HG03378 (cell line): Measurements from ENCODE around the gene LTBP1.
A peak's percentile ranks its signal among the peaks of the same experiment; 100 is the strongest.
"Not testable (repeated sequence)": the region's sequence is repeated elsewhere in the genome, so short reads cannot be mapped to it uniquely, and the experiment has no call there.

Source experiments
- ATAC-seq: cut with Tn5 transposase; IDR thresholded peaks from one replicate; pipeline ENCODE4 v1.9.1; 2021; ENCODE audit warnings: mild to moderate bottlenecking, moderate library complexity; ENCODE audit not compliant: unreplicated experiment

The LTBP1 gene

DNA sequence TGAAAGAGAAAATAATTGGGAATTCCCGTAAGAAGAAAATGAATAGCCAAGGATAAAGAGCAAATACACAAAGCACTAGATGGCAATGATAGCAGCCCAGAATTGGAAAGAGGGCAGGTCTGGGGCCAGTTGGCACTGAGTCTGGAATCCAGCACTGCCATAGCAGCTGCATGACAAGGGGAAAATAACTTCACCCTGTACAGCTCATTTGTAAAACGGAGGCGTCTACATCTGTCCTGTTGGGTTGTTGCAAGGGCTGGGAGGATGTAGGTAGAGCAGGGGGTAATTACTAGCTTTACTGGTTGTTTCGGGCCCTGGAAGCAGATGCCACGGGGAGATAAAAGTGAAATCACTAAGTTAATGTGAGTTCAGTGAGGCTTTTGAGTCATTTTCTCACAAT lies 419.7 kb downstream of the LTBP1 start:
- ATAC-seq, result no peak

DNA sequence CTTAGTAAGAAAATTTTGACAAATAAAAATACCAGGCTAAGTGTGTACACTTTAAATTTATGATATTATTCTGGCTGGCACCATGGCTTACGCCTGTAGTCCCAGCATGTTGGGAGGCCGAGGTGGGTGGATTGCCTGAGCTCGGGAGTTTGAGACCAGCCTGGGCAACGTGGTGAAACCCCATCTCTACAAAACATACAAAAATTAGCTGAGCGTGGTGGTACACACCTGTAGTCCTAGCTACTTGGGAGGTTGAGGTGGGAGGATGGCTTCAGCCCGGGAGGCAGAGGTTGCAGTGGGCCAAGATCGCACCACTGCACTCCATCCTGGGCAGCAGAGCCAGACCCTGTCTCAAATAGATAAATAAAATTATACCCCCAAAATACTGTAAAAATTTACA lies 421.8 kb downstream of the LTBP1 start:
- not testable (repeated sequence) for ATAC-seq

DNA sequence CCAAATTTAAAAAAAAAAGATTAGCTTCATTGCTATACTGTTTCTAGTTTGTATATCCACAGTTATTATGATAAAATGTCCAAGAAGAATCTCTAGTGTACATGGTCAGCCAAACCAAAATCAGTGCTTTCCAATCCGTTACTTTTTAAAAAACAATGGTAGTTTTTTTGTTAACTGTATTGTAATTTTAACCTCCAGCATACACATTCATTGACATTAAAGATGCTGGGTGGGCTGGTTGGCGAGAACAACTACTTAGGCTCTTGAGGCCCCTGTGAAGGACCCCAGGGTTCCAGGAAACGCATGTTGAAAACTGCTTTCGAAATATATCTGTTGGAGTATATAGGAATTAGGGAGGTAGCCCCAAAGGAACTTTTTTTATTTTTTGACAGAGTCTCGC lies 422.4 kb downstream of the LTBP1 start:
- ATAC-seq, result no peak

GRCh38 chr2:33370636-33371265 lies 424.0 kb downstream of the LTBP1 start:
- no peak for ATAC-seq

DNA sequence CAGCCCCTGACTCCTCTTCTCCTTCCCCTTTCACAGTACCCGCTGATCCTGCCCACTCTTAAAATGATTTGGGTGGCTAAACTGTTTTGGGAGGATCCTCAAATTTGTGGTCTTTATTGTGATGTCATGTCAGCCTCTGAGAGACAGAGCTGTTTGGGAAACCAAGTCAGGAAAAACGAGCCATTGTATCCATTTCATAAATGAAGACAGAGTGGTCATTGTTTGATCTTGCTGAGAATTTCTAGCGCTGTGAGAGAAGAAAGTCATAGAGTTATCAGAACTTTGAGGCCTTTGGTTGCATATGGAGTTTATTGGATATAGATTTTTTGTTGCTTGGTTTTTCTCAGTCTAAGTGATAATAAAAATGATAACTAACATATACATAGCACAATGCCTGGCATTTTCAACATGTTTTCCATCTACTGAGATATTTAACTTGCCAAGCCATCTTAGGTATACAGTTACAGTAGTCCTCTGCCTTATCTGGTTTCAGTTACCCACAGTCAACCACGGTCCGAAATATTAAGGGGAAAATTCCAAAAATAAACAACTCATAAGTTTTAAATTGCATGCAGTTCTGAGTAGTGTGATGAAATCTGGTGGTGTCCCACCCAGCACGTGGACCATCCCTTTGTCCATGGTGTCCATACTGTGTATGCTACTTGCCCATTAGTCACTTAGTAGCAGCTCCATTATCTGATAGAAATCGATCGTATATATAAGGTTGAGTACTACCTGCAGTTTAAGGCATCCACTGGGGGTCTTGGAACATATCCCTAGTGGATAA lies 424.7 kb downstream of the LTBP1 start:
- no peak for ATAC-seq

DNA sequence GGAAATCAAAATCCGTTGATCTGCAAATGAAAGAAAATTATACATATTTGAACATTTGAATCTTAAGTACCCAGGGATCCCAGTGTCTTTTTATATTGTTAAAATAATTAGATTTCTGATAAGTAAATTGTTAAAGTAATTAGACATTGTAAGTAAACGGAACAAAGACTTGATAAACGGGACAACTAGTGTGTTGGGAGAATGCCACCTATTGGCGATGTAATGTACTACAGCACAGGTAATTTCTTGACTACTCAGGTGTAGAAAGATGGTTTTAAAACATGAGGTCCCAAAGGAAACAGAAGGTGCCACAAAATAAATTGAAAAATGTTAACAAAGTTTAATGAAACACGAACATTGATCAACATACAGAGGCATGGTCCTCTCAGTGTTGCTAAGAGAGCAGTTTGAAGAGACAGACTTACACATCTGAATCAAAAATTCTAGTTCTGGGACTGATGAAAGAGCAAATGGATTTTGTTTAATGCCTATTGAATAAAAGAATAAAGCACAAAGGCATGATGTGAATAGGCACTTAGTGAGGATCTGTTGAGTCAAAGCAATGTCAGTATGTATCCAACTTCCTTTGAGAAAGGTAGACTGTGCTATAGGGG lies 426.3 kb downstream of the LTBP1 start:
- ATAC-seq, result peak; percentile 50

GRCh38 chr2:33373986-33374385 lies 427.2 kb downstream of the LTBP1 start:
- ATAC-seq, result no peak

DNA sequence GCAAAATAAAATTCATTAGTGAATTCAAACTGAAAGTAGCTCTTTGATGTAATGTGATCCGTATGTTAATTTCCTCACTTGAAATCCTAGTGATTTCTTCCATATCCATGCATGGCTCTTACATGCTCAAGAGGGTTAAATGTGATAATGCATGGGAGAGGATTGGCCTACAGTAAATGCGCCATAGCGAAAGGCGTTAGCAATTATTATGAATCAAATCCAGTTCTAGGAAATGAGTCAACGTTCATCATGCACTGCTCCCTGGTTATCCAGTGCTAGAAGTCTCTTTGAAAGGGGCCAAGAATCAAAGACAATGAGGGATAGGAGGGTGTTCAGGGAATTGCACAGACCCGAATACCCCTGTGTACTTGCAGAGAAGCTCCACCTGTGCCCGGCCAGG lies 428.3 kb downstream of the LTBP1 start:
- no peak for ATAC-seq

- no peak for ATAC-seq
Observed at GRCh38 chr2:33377048-33377447, 430.3 kb downstream of the LTBP1 start.

DNA sequence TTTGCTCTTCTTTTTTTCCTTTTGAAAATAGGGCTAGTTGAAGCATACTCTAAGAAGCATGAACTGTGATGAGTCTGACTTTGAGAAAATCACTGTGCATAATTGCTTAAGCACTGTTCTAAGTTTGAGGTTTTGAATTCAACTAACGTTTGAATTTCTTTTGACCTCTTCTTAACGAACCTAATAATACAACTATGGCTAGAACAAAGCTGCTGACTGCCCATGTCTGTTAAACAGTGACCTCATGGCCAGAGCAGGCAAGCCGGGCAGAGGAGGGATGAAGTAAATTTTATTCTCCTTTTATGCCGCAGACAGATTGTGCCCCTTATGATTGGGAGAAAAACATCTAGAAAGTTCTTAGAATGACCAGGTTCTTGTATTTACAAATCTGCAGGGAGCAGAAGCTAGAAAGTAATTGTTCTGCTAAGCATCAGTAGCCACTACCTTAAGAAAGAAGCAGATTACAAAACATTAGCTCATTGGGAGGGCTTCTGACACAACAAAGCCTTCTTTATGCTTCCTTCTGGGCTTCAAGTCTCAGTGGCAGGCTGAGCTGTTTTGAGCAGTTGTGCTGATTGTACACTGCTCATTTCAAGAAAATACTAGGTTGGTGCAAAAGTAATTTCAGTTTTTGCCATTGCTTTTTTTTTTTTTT lies 431.9 kb downstream of the LTBP1 start:
- no peak for ATAC-seq

- ATAC-seq, result no peak
Observed at GRCh38 chr2:33380001-33380609, 433.4 kb downstream of the LTBP1 start.

DNA sequence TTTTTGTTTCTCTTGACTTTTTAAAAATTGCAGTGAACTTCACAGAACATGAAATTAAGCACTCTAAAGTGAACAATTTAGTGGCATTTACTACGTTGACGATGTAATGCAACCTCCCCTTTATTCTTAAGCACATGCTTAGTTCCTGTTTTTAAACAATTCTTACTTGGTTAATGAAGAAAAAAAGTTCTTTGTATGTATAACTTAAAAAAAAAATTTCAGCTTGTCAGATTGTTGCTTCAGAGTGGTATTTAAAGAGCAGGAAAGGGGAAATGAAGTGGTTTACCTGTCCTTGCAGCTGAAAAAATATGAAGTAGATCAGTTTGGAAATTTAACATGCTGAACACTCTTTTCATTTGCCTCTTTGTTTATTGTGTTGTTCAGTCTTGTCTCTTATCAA lies 434.0 kb downstream of the LTBP1 start:
- ATAC-seq, result no peak

DNA sequence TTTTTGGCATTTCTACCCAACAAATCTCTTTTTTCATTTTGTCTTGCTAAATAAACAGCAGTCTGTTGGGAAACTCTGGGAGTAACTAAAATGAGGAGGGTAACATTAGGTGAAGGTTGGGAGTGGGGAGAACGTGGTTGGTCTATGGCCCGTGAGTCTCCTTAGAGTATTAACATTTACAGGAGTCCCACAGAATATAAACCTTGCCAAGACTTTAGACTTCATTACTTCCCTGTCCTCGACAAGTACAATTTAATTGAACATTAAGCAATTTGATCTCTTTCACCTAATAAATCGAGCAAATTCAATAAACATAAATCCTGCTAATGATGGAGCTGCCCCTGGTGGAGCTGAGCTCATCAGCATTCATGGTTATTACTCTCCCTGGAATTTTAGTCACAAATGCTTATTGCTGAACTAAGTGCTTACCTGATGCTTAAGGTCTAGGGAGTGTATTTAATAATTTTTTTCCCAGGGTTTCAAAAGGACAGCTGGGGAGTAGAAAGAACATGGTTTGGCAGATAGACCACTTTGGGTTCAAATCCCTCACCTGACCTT lies 434.6 kb downstream of the LTBP1 start:
- no peak for ATAC-seq

GRCh38 chr2:33383855-33384598 lies 437.3 kb downstream of the LTBP1 start:
- ATAC-seq, result no peak

- ATAC-seq, result no peak
Observed at GRCh38 chr2:33384599-33384961, 437.8 kb downstream of the LTBP1 start.

GRCh38 chr2:33388996-33389395 lies 442.2 kb downstream of the LTBP1 start:
- no peak for ATAC-seq

DNA sequence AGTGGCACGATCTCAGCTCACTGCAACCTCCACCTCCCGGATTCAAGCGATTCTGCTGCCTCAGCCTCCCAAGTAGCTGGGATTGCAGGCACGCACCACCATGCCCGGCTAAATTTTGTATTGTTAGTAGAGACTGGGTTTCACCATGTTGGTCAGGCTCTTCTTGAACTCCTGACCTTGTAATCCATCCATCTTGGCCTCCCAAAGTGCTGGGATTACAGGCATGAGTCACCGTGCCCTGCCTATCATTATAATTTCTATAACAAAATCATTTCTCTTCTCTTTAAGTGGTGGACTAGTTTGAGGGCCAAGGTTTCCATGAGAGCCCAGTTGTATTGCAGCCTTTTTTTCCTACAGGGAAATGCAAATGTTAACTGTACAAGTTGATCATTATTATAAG lies 442.9 kb downstream of the LTBP1 start:
- ATAC-seq, result not testable (repeated sequence)

GRCh38 chr2:33391529-33392255 lies 444.9 kb downstream of the LTBP1 start:
- ATAC-seq, result no peak

DNA sequence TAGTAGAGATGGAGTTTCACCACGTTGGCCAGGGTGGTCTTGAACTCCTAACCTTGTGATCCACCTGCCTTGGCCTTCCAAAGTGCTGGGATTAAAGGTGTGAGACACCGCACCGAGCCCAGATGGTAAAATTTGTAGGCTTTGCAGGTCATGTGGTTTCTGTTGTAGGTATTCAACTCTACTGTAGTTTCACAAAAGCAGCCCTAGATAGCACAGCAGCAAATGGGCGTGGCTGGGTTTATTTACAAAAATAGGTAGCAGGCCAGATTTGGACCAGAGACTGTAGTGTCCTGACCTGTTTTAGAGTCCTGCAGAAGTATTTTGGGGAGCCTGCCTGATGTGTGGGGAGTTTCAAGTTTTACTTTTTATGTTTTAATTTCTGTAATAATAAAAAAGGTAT lies 445.6 kb downstream of the LTBP1 start:
- ATAC-seq, result no peak

DNA sequence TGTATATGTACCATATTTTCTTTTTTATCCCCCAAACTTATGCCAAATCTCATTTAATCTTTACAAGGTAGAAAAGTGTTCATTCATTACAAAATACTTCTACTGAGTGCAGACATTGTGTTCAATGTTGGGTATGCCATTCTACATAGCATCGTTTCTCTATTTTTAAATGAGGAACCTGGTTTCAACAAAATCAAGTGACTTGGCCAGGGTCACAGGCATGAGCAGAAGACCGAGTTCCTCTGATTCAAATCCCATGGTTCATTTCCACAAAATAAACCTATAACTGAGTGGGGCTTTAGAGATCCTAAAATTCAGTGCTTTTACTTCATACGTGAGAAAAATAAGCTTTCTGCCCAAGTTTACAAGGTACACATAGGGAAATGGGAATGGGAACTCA lies 448.3 kb downstream of the LTBP1 start:
- no peak for ATAC-seq
